Measurements from ENCODE around the gene AMH. TPM values are rescaled to one million over a fixed set of nuclear protein-coding genes. Genes with fewer than 3 reads are reported as not detected.

The AMH gene
- total and polyA plus RNA-seq, 5 donors from 2014 or later: 3.5 TPM; not detected in 4

DNA sequence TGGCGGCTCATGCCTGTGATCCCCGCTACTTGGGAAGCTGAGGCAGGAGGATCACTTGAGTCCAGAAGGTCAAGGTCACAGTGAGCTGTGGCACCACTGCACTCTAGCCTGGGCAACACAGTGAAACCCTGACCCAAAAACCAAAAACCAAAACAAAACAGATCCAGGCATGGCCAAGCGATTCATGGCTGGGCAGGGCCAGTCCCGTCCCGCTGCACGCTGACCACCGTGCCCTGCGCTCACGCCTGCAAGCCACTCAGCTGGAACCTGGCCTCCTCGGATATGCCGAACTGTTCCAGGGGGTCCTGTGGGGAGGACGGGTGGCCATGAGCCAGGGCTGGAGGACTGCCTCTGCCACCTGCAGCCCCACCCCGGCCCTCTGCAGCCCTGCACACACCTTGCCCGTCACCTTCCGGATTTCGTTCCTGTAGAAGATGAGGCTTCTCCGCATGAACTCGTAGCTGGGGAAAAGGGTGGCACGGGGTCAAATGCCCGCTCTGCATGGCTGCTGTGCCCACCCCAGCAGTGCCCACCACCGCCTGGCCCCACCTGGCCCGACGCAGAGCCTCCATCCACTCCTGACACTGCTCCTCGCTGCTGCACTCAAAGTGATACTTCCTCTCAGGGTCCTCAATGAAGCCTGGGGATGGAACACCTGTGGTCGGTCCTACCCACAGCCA, 15.4 kb upstream of the AMH start:
- Mint-ChIP-seq H3K36me3 (peaks cover 13% of the 10 kb centered on the region), H3K27me3 (peaks cover 5% of the 10 kb centered on the region), H3K9me3 (no peaks in the 10 kb centered on the region), H3K27ac (peak overlapping the region in 2 of 3 donors; percentile 69 to 86), H3K4me1 (peaks cover 6 to 44% (median 28%) of the 10 kb centered on the region in 4 donors), H3K4me3 (peak overlapping the region; percentile 43 to 100 (median 94))
- Histone ChIP-seq H3K36me3 (ENCODE audit: control insufficient read depth, insufficient read depth, low read length) (peaks cover 2% of the 10 kb centered on the region), H3K9me3 (ENCODE audit: control insufficient read depth in 2 of 2, low read length in 2 of 2) (no peaks in the 10 kb centered on the region), H3K27me3 (ENCODE audit: control insufficient read depth, insufficient read depth, low read length) (no peaks in the 10 kb centered on the region), H3K4me1 (ENCODE audit: control insufficient read depth, insufficient read depth, low read length, poor library complexity, severe bottlenecking) (peaks cover 40% of the 10 kb centered on the region), H3K4me3 (ENCODE audit: low read depth, low read length) (no peak overlapping the region), H3K27ac (ENCODE audit: insufficient read depth, low read length, poor library complexity, severe bottlenecking) (peak overlapping the region; percentile 2)
- ATAC-seq (ENCODE audit: low read depth in 2 of 2) (no peak), DNase-seq (no peak)

DNA sequence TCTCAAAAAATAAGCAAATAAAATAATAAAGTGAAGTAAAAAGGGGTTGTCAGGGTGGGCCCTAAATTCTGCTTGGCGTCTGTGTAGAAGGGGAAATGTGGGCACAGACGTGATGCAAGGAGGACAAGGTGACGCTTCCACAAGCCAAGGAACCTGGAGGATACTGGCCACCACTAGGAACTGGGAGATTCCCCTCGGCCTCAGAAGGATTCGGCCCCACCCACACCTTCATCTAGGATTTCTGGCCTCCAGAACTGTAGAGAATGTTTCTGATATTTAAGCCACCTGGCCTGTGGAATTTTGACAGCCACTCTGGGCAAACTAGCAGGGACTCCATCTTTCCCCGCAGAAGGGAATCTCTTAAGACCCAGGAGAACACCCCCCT, 14.1 kb upstream of the AMH start:
- Histone ChIP-seq H3K27ac (ENCODE audit: insufficient read depth, low read length, poor library complexity, severe bottlenecking) (peak overlapping the region; percentile 99), H3K27me3 (ENCODE audit: control insufficient read depth, insufficient read depth, low read length) (no peaks in the 10 kb centered on the region), H3K9me3 (ENCODE audit: control insufficient read depth in 2 of 2, low read length in 2 of 2) (no peaks in the 10 kb centered on the region), H3K4me1 (ENCODE audit: control insufficient read depth, insufficient read depth, low read length, poor library complexity, severe bottlenecking) (peaks cover 53% of the 10 kb centered on the region), H3K36me3 (ENCODE audit: control insufficient read depth, insufficient read depth, low read length) (peaks cover 2% of the 10 kb centered on the region), H3K4me3 (ENCODE audit: low read depth, low read length) (peak overlapping the region; percentile 29)
- ATAC-seq (ENCODE audit: low read depth in 2 of 2) (no peak), DNase-seq (no peak)
- H3K9me3 Mint-ChIP-seq: no peaks in the 10 kb centered on the region
- peak overlapping the region; percentile 90 to 100 (median 94) for H3K4me3 Mint-ChIP-seq
- peaks cover 16% of the 10 kb centered on the region for H3K36me3 Mint-ChIP-seq
- H3K27ac Mint-ChIP-seq: peak overlapping the region; percentile 79 to 94 (median 86)
- H3K27me3 Mint-ChIP-seq: peaks cover 13% of the 10 kb centered on the region
- H3K4me1 Mint-ChIP-seq: peaks cover 15 to 56% (median 37%) of the 10 kb centered on the region in 4 donors

DNA sequence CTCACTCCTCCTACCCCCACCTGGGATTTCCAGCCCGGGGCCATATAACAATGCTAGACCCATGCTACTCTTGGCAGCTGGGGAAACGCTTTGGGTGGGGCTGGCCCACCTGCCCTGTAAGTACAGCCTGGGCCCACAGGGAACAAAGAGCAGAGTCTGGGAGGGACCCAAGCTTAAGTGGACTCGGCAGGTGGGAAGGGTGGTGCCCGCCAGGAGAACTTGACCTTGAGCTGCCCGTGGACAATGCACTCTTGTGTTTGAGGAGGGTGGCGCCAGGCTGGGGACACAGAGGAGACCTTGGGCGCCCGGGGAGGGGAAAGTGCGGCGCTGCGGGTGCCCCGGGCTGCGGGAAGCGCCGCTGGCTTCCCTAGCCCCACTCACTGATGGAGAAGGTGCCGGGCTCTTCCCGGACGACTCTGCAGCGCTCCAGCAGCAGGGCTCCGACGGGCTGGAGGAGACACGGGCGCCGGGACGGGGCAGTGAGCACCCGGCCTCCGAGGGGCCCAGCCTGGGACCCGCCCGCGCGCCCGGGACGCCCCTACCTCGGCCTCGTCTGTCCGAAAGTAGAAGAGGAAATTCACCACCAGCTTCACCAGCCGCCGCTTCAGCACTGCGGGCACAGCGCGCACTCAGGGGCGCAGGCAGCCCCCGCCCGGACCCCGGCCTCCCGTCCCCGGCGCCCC, 13.6 kb upstream of the AMH start:
- ATAC-seq (ENCODE audit: low read depth in 2 of 2): peak; percentile 0 to 1
- peak overlapping the region; percentile 92 to 100 (median 98) for H3K4me3 Mint-ChIP-seq
- peak overlapping the region; percentile 99 for H3K27ac ChIP-seq (ENCODE audit: insufficient read depth, low read length, poor library complexity, severe bottlenecking)
- peak overlapping the region; percentile 29 for H3K4me3 ChIP-seq (ENCODE audit: low read depth, low read length)
- H3K9me3 ChIP-seq (ENCODE audit: control insufficient read depth in 2 of 2, low read length in 2 of 2): no peaks in the 10 kb centered on the region
- peaks cover 16% of the 10 kb centered on the region for H3K36me3 Mint-ChIP-seq
- no peaks in the 10 kb centered on the region for H3K9me3 Mint-ChIP-seq
- H3K27ac Mint-ChIP-seq: peak overlapping the region; percentile 79 to 94 (median 86)
- H3K27me3 Mint-ChIP-seq: peaks cover 13% of the 10 kb centered on the region
- H3K4me1 ChIP-seq (ENCODE audit: control insufficient read depth, insufficient read depth, low read length, poor library complexity, severe bottlenecking): peaks cover 58% of the 10 kb centered on the region
- no peaks in the 10 kb centered on the region for H3K36me3 ChIP-seq (ENCODE audit: control insufficient read depth, insufficient read depth, low read length)
- H3K4me1 Mint-ChIP-seq: peaks cover 15 to 61% (median 40%) of the 10 kb centered on the region in 4 donors
- peak in 1 of 3 donors; percentile 13 for DNase-seq
- no peaks in the 10 kb centered on the region for H3K27me3 ChIP-seq (ENCODE audit: control insufficient read depth, insufficient read depth, low read length)

DNA sequence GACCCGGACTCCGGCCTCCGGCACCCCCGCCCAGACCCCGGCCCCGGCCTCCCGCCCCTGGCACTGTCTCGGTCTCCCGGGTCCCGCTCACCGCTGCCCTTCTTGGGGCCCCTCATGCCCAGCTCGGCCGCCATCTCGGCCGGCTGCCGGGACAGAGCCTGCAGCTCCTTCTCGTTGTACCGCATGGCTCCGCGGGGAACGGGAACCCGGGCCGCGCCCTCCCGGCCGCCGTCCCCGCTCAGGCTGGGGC, 13.1 kb upstream of the AMH start:
- peak overlapping the region in 2 of 3 donors; percentile 99 for H3K27ac Mint-ChIP-seq
- ATAC-seq (ENCODE audit: low read depth in 2 of 2) (no peak), DNase-seq (no peak)
- no peaks in the 10 kb centered on the region for H3K9me3 Mint-ChIP-seq
- peaks cover 13% of the 10 kb centered on the region for H3K27me3 Mint-ChIP-seq
- no peaks in the 10 kb centered on the region for H3K36me3 ChIP-seq (ENCODE audit: control insufficient read depth, insufficient read depth, low read length)
- no peak overlapping the region for H3K4me3 ChIP-seq (ENCODE audit: low read depth, low read length)
- peaks cover 63% of the 10 kb centered on the region for H3K4me1 ChIP-seq (ENCODE audit: control insufficient read depth, insufficient read depth, low read length, poor library complexity, severe bottlenecking)
- peaks cover 15 to 66% (median 45%) of the 10 kb centered on the region in 4 donors for H3K4me1 Mint-ChIP-seq
- H3K9me3 ChIP-seq (ENCODE audit: control insufficient read depth in 2 of 2, low read length in 2 of 2): no peaks in the 10 kb centered on the region
- H3K27me3 ChIP-seq (ENCODE audit: control insufficient read depth, insufficient read depth, low read length): no peaks in the 10 kb centered on the region
- peak overlapping the region; percentile 99 for H3K27ac ChIP-seq (ENCODE audit: insufficient read depth, low read length, poor library complexity, severe bottlenecking)
- H3K4me3 Mint-ChIP-seq: peak overlapping the region; percentile 92 to 100 (median 98)
- H3K36me3 Mint-ChIP-seq: peaks cover 16% of the 10 kb centered on the region

DNA sequence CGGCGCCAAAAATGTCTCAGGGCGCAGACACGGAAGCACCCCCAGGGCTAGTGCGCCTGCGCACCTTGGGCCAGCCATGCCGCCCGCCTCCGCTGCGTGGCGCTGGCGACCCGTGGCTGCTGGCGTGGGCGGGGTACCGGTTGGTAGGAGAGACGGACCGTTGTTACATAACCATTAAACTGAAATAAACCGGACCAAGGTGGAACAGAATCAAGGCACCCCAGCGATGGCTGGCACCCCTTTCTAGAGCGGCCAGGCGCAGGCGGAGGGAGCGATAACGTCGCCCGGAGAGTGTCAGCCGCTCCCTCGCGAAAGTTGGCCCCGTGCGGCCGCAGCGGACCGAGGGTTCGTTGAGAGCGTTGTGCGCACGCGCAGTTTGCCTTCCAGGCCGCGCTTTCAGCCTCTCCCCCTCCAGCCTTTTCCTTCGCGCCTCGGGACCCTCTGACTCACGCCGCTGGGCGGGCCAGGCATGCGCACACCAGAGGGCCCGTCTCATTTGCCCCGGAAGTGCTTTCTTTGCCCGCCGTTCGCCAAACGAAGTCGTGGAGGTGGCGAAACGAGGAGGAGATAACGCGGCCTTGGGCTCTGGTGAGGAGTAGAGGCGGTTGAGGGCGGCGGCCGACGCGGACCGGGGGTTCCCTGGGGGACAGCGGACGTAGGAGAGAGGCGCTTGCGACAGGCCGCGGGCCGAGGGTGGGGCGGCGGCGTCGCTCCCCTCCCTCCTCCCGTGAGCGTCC, 12.6 kb upstream of the AMH start, which contains the start of the genes PLEKHJ1 and SF3A2:
PLEKHJ1 (minus strand) TSS at position 16 of the 737 bp plus-strand sequence. CDS start 81 bp downstream, outside the sequence.
SF3A2 (plus strand) TSS at position 511 of the 737 bp plus-strand sequence. CDS start 6,595 bp downstream, outside the sequence.
- Histone ChIP-seq H3K27me3 (ENCODE audit: control insufficient read depth, insufficient read depth, low read length) (no peaks in the 10 kb centered on the region), H3K4me1 (ENCODE audit: control insufficient read depth, insufficient read depth, low read length, poor library complexity, severe bottlenecking) (peaks cover 68% of the 10 kb centered on the region), H3K9me3 (ENCODE audit: control insufficient read depth in 2 of 2, low read length in 2 of 2) (no peaks in the 10 kb centered on the region), H3K4me3 (ENCODE audit: low read depth, low read length) (peak within 1 kb of the TSS; percentile 75), H3K36me3 (ENCODE audit: control insufficient read depth, insufficient read depth, low read length) (no peaks in the 10 kb centered on the region), H3K27ac (ENCODE audit: insufficient read depth, low read length, poor library complexity, severe bottlenecking) (peak within 1 kb of the TSS; percentile 99)
- Mint-ChIP-seq H3K27ac (peak within 1 kb of the TSS; percentile 99 to 100 (median 99)), H3K36me3 (peaks cover 16% of the 10 kb centered on the region), H3K4me3 (peak within 1 kb of the TSS; percentile 92 to 100 (median 98)), H3K9me3 (no peaks in the 10 kb centered on the region), H3K4me1 (peaks cover 15 to 71% (median 47%) of the 10 kb centered on the region in 4 donors), H3K27me3 (peaks cover 13% of the 10 kb centered on the region)
- peak; percentile 76 to 83 for ATAC-seq (ENCODE audit: low read depth in 2 of 2)
- peak; percentile 96 to 100 (median 98) for DNase-seq

DNA sequence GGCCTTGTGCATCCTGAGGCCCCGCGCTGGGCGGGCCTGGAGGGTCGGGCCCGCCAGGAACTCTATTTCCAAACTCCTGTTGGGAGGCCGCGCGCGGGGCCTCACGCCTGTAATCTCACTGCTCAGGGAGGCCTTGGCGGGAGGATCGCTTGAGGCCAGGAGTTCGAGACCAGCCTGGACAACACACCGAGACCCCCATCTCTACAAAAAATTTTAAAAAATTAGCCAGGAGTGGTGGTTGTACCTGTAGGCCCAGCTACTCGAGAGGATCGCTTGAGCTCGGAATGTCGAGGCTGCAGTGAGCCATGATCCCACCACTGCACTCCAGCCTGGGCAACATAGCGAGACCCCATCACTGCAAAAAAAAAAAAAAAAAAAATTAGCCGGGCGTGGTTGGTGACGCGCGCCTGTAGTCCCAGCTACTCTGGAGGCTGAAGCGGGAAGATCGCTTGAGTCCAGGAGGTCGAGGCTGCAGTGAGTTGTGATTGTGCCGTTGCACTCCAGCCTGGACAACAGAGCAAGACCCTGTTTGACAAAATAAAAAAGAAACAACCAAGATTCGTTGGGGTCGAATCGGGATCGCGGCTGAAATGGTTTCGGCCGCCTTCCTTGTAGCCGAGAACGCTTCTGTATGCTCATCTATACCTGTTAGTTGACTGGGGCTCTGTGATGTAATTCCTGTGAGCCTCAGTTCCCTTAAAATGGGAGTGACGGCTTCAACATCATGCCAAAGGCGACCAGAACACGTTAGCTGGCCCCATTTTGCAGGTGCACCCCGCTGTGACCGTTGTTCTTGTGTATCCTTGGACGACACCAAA, 11.9 kb upstream of the AMH start:
- Histone ChIP-seq H3K9me3 (ENCODE audit: control insufficient read depth in 2 of 2, low read length in 2 of 2) (no peaks in the 10 kb centered on the region), H3K4me3 (ENCODE audit: low read depth, low read length) (peak overlapping the region; percentile 75), H3K4me1 (ENCODE audit: control insufficient read depth, insufficient read depth, low read length, poor library complexity, severe bottlenecking) (peaks cover 74% of the 10 kb centered on the region), H3K36me3 (ENCODE audit: control insufficient read depth, insufficient read depth, low read length) (peaks cover 3% of the 10 kb centered on the region), H3K27ac (ENCODE audit: insufficient read depth, low read length, poor library complexity, severe bottlenecking) (peak overlapping the region; percentile 99), H3K27me3 (ENCODE audit: control insufficient read depth, insufficient read depth, low read length) (no peaks in the 10 kb centered on the region)
- Mint-ChIP-seq H3K27me3 (peaks cover 13% of the 10 kb centered on the region), H3K4me3 (peak overlapping the region; percentile 92 to 100 (median 96)), H3K4me1 (peaks cover 15 to 78% (median 51%) of the 10 kb centered on the region in 4 donors), H3K36me3 (peaks cover 16% of the 10 kb centered on the region), H3K27ac (peak overlapping the region; percentile 96 to 99 (median 98)), H3K9me3 (no peaks in the 10 kb centered on the region)
- no peak for DNase-seq
- ATAC-seq (ENCODE audit: low read depth in 2 of 2): no peak

DNA sequence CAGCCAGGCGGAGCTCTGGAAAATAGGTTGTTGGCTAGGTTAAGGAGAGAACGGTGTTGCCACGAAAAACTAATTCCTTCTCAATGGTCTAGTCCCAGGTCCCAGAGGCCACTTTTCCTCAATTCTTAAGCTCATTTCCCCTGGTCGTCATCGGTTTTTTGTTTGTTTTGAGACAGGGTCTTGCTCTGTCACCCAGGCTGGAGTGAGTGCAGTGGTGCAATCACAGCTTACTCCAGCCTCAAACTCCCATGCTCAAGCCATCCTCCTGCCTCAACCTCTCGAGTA, 11.3 kb upstream of the AMH start:
- Mint-ChIP-seq H3K36me3 (peaks cover 16% of the 10 kb centered on the region), H3K4me3 (peak overlapping the region; percentile 92 to 100 (median 96))
- H3K4me3 ChIP-seq (ENCODE audit: low read depth, low read length): peak overlapping the region; percentile 75

More for the DNA sequence above, 11.3 kb upstream of the AMH start:
- Mint-ChIP-seq H3K27me3 (peaks cover 13% of the 10 kb centered on the region), H3K9me3 (no peaks in the 10 kb centered on the region), H3K27ac (peak overlapping the region; percentile 96 to 99 (median 98)), H3K4me1 (peaks cover 15 to 79% (median 55%) of the 10 kb centered on the region in 4 donors)
- DNase-seq (no peak), ATAC-seq (ENCODE audit: low read depth in 2 of 2) (no peak)
- H3K27me3 ChIP-seq (ENCODE audit: control insufficient read depth, insufficient read depth, low read length): no peaks in the 10 kb centered on the region
- peaks cover 8% of the 10 kb centered on the region for H3K36me3 ChIP-seq (ENCODE audit: control insufficient read depth, insufficient read depth, low read length)
- H3K9me3 ChIP-seq (ENCODE audit: control insufficient read depth in 2 of 2, low read length in 2 of 2): no peaks in the 10 kb centered on the region
- H3K4me1 ChIP-seq (ENCODE audit: control insufficient read depth, insufficient read depth, low read length, poor library complexity, severe bottlenecking): peaks cover 79% of the 10 kb centered on the region
- peak overlapping the region; percentile 99 for H3K27ac ChIP-seq (ENCODE audit: insufficient read depth, low read length, poor library complexity, severe bottlenecking)
